Endothelial cell of umbilical vein (primary cell): ENCODE results near the gene ODAD4. TPM values are rescaled to one million over a fixed set of nuclear protein-coding genes. Genes with fewer than 3 reads are reported as not detected.

ENCODE experiments used
- BruUV-seq: library from RNA; stranded (reverse); fragments of 400-500 nt; replicated peaks from 2 replicates; lab custom pipeline; 2021; lab: Mats Ljungman, UMichigan
- CTCF ChIA-PET: fragments of 300-600, 350-600 bp; sonication (Branson Sonifier 250); formaldehyde crosslinking; loops from one replicate; lab custom pipeline; 2021; ENCODE audit warnings: antibody characterized with exemption, inconsistent platforms; lab: Charles Lee
- POLR2A ChIA-PET: fragments of 300-600, 350-600 bp; sonication (Branson Sonifier 250); formaldehyde crosslinking; loops from one replicate; lab custom pipeline; 2021; ENCODE audit warnings: antibody characterized with exemption, inconsistent platforms; lab: Charles Lee
- DNase-seq: peaks from one replicate; pipeline ENCODE4 v3.0.0-alpha.2; 2011; ENCODE audit warnings: low read depth, low spot score
- FAIRE-seq: peaks from 2 replicates; lab custom pipeline; 2011; peaks lifted over from hg19 to GRCh38; lab: Jason Lieb, UNC
- H2AFZ ChIP-seq: 2 replicates; pipeline ENCODE4 v1.6.0; 2012; ENCODE audit warnings: low read depth, low read length, control low read depth, inconsistent platforms
- H3K27ac ChIP-seq: 2 replicates; pipeline ENCODE4 v1.5.1; 2011; ENCODE audit warnings: low read depth, mild to moderate bottlenecking, control low read depth, low read length, moderate library complexity; ENCODE audit not compliant: insufficient read depth
- H3K27me3 ChIP-seq, 2 experiments: 2 replicates each; pipeline versions ENCODE4 v1.6.0 to v1.6.1; 2011; ENCODE audit warnings: low read length in 2 of 2, mixed read lengths in 1 of 2; ENCODE audit not compliant: control insufficient read depth in 2 of 2, insufficient read depth in 2 of 2
- H3K36me3 ChIP-seq, 2 experiments: 2 replicates in 1 of 2; 3 replicates in 1 of 2; pipeline ENCODE4 v1.5.1; 2011; ENCODE audit warnings: low read length in 2 of 2, mild to moderate bottlenecking in 1 of 2, moderate library complexity in 1 of 2; ENCODE audit not compliant: control insufficient read depth in 2 of 2, insufficient read depth in 2 of 2; ENCODE audit errors: extremely low read depth in 1 of 2
- H3K4me1 ChIP-seq: 3 replicates; pipeline ENCODE4 v1.5.1; 2011; ENCODE audit warnings: mild to moderate bottlenecking, low read length; ENCODE audit not compliant: control insufficient read depth, insufficient read depth; ENCODE audit errors: extremely low read depth
- H3K4me2 ChIP-seq: 2 replicates; pipeline ENCODE4 v1.6.1; 2011; ENCODE audit warnings: low read length, control low read depth, mixed read lengths; ENCODE audit not compliant: insufficient read depth
- H3K4me3 ChIP-seq, 3 experiments: fragments of 200-600 bp in 1 of 3; sonication (generic), shearing (Covaris generic) in 1 of 3; replicated peaks in 1 of 3; 2 replicates each; pipeline ENCODE4 v1.5.1; 2011 to 2016; ENCODE audit warnings: control low read depth in 3 of 3, low read length in 3 of 3, mild to moderate bottlenecking in 2 of 3, inconsistent platforms in 1 of 3, low read depth in 1 of 3, moderate library complexity in 1 of 3; ENCODE audit not compliant: insufficient read depth in 1 of 3
- H3K79me2 ChIP-seq: 2 replicates; pipeline ENCODE4 v1.6.0; 2012; ENCODE audit warnings: low read length, inconsistent platforms; ENCODE audit not compliant: control insufficient read depth, insufficient read depth
- H3K9ac ChIP-seq: replicated peaks from 2 replicates; pipeline ENCODE3; 2011; ENCODE audit warnings: low read length, control low read depth; ENCODE audit not compliant: insufficient read depth; ENCODE audit errors: extremely low read depth
- H3K9me1 ChIP-seq: replicated peaks from 3 replicates; pipeline ENCODE4 v1.6.0; 2011; ENCODE audit warnings: mild to moderate bottlenecking, low read length; ENCODE audit not compliant: control insufficient read depth, insufficient read depth; ENCODE audit errors: extremely low read depth
- H3K9me3 ChIP-seq: replicated peaks from 2 replicates; pipeline ENCODE4 v1.5.1; 2012; ENCODE audit warnings: low read length, inconsistent platforms; ENCODE audit not compliant: control insufficient read depth, insufficient read depth
- H4K20me1 ChIP-seq: replicated peaks from 2 replicates; pipeline ENCODE3; 2011; ENCODE audit warnings: mild to moderate bottlenecking, low read length; ENCODE audit not compliant: control insufficient read depth, insufficient read depth; ENCODE audit errors: extremely low read depth
- EZH2 ChIP-seq: IDR thresholded peaks from 2 replicates; pipeline ENCODE4 v1.6.1; 2012; ENCODE audit warnings: borderline replicate concordance, low read depth, mild to moderate bottlenecking, moderate library complexity, low read length, inconsistent platforms; ENCODE audit not compliant: severe bottlenecking
- MAX ChIP-seq: IDR thresholded peaks from 2 replicates; pipeline ENCODE4 v1.6.1; 2011; ENCODE audit not compliant: insufficient read depth, insufficient read length
- MYC ChIP-seq: IDR thresholded peaks from one replicate; pipeline ENCODE4 v1.6.1; 2011; ENCODE audit warnings: mild to moderate bottlenecking, low read depth, low read length
- POLR2A ChIP-seq: IDR thresholded peaks from 2 replicates; pipeline ENCODE4 v1.6.1; 2012; ENCODE audit warnings: low read depth, mild to moderate bottlenecking, control low read depth, low read length
- POLR2AphosphoS5 ChIP-seq: IDR thresholded peaks from 2 replicates; pipeline ENCODE4 v1.6.1; 2012; ENCODE audit warnings: low read depth, mild to moderate bottlenecking, control low read depth, low read length, moderate library complexity; ENCODE audit not compliant: insufficient read depth
- dilution Hi-C: fragments of 300-500 bp; cut with MboI; formaldehyde crosslinking; loops from one replicate; pipeline ENCODE4 v1.15.0; 2019; ENCODE audit warnings: low sequenced_read_pairs; ENCODE audit not compliant: extremely low pct_ligation_motif_present
- intact Hi-C: fragments of 100-400 bp; cut with micrococcal nuclease; formaldehyde crosslinking; loops from one replicate; pipeline ENCODE4 v1.10.0; 2022
- polyA plus RNA-seq, 4 experiments: library from polyadenylated mRNA; depleted of rRNA in 3 of 4; stranded (reverse) in 3 of 4; unstranded in 1 of 4; fragments of >200 nt; gene quantifications; 2 replicates each; pipeline versions ENCODE4 v1.2.1 to v1.2.3, GENCODE V29; 2011 to 2012; ENCODE audit warnings: missing spikeins in 1 of 4
- total RNA-seq: library from RNA; stranded (reverse); gene quantifications from 2 replicates; pipeline ENCODE4 v1.2.3, GENCODE V29; 2021

The ODAD4 gene
- total and polyA plus RNA-seq, 2 donors (not counting 3 experiments of a cell fraction or from before 2014, with no cell fraction given): 0.19 to 1.0 TPM

- no peaks in the 10 kb centered on the region for H3K9me3 ChIP-seq
- H2AFZ ChIP-seq: peak within 1 kb of the TSS; percentile 82
- intact Hi-C loops (loop anchor here (5.0 kb wide), 1 partner anchor 51 kb away; the partner anchor contains the start of gene DNAJC7), dilution Hi-C loops (loop anchor here (25.0 kb wide), 1 partner anchor 146 kb away; the partner anchor contains the start of genes DHX58, HSPB9 and KAT2A)
- BruUV-seq: no TSS peak
- H3K4me3 ChIP-seq: peak within 1 kb of the TSS; percentile 74 to 93 (median 80)
- peaks cover 2 to 7% of the 10 kb centered on the region in 2 experiments for H3K36me3 ChIP-seq
- no peak for FAIRE-seq
- peak within 1 kb of the TSS; percentile 51 for H3K27ac ChIP-seq
- H3K9me1 ChIP-seq: no peaks in the 10 kb centered on the region
- POLR2A ChIA-PET: interaction anchor here (0.7 to 0.9 kb wide), 4 partner anchors 27 to 457 kb away, joined by 3 to 4 read pairs (median 3); partner anchors contain the start of genes CAVIN1 and NKIRAS2
- H3K4me1 ChIP-seq: peaks cover 18% of the 10 kb centered on the region
- H3K4me2 ChIP-seq: peak within 1 kb of the TSS; percentile 85
- H3K27me3 ChIP-seq: no peaks in the 10 kb centered on the region
- peak within 1 kb of the TSS; percentile 95 for H3K9ac ChIP-seq
- CTCF ChIA-PET: interaction anchor here (0.6 to 7.6 kb wide), 11 partner anchors 9 to 152 kb away, joined by 3 to 74 read pairs (median 4); partner anchors contain the start of genes DNAJC7, KAT2A and ODAD4
- H3K79me2 ChIP-seq: peaks cover 22% of the 10 kb centered on the region
- H4K20me1 ChIP-seq: no peaks in the 10 kb centered on the region
- peak; percentile 91 for DNase-seq
- TF ChIP-seq POLR2A: peak; percentile 96
- TF ChIP-seq POLR2AphosphoS5: peak; percentile 97
- peak; percentile 13 for TF ChIP-seq MAX
- TF ChIP-seq EZH2: no peak
- no peak for TF ChIP-seq MYC
Measured at GRCh38 chr17:41966463-41967140, 36.2 kb downstream of the ODAD4 start, which contains the start of gene CNP. Gene CNP, plus strand, starts transcription at chr17:41966795. Its CDS starts 90 bp downstream, at chr17:41966885.
